Astrocyte (in vitro differentiated cells and primary cell): ENCODE data around the gene SSTR5. TPM values are rescaled to one million over a fixed set of nuclear protein-coding genes. Genes with fewer than 3 reads are reported as not detected.
A peak's percentile ranks its signal among the peaks of the same experiment; 100 is the strongest.

Source experiments
- DNase-seq: peaks from one replicate; pipeline ENCODE4 v3.0.0-alpha.2; 2010; ENCODE audit warnings: low read depth
- FAIRE-seq: peaks from 2 replicates; lab custom pipeline; 2011; peaks lifted over from hg19 to GRCh38; lab: Jason Lieb, UNC
- H2AFZ ChIP-seq: 2 replicates; pipeline ENCODE4 v1.6.0; 2012; ENCODE audit warnings: low read depth, low read length, inconsistent platforms
- H3K27ac ChIP-seq: 2 replicates; pipeline ENCODE4 v1.5.1; 2011; ENCODE audit warnings: low read depth, low read length, inconsistent platforms
- H3K27me3 ChIP-seq: 2 replicates; pipeline ENCODE4 v1.6.0; 2011; ENCODE audit warnings: low read length, inconsistent platforms; ENCODE audit not compliant: insufficient read depth
- H3K36me3 ChIP-seq: 2 replicates; pipeline ENCODE4 v1.5.1; 2011; ENCODE audit warnings: low read length, inconsistent platforms; ENCODE audit not compliant: insufficient read depth
- H3K4me1 ChIP-seq: 2 replicates; pipeline ENCODE4 v1.5.1; 2011; ENCODE audit warnings: low read length, inconsistent platforms; ENCODE audit not compliant: insufficient read depth
- H3K4me2 ChIP-seq: 2 replicates; pipeline ENCODE4 v1.6.0; 2012; ENCODE audit warnings: low read length, inconsistent platforms
- H3K4me3 ChIP-seq: 2 replicates; pipeline ENCODE4 v1.5.1; 2011; ENCODE audit warnings: low read depth, mild to moderate bottlenecking, low read length, inconsistent platforms; ENCODE audit not compliant: insufficient read depth
- H3K79me2 ChIP-seq: 2 replicates; pipeline ENCODE4 v1.6.0; 2012; ENCODE audit warnings: mild to moderate bottlenecking, low read length, inconsistent platforms; ENCODE audit not compliant: insufficient read depth
- H3K9ac ChIP-seq: 2 replicates; pipeline ENCODE4 v1.6.0; 2012; ENCODE audit warnings: mild to moderate bottlenecking, low read length, inconsistent platforms
- H3K9me3 ChIP-seq: 2 replicates; pipeline ENCODE4 v1.5.1; 2012; ENCODE audit warnings: low read depth, mild to moderate bottlenecking, low read length, inconsistent platforms; ENCODE audit not compliant: insufficient read depth
- H4K20me1 ChIP-seq: 2 replicates; pipeline ENCODE4 v1.6.0; 2012; ENCODE audit warnings: low read length, inconsistent platforms; ENCODE audit not compliant: insufficient read depth
- H3K27ac Mint-ChIP-seq: one replicate; pipeline ENCODE4 v1.8.0; 2021; ENCODE audit warnings: mild to moderate bottlenecking, mixed read lengths; ENCODE audit not compliant: unreplicated experiment
- H3K27me3 Mint-ChIP-seq: one replicate; pipeline ENCODE4 v1.8.0; 2021; ENCODE audit warnings: low read depth, mixed read lengths; ENCODE audit not compliant: unreplicated experiment
- H3K36me3 Mint-ChIP-seq: one replicate; pipeline ENCODE4 v1.8.0; 2021; ENCODE audit warnings: low read depth, mixed read lengths; ENCODE audit not compliant: unreplicated experiment
- H3K4me1 Mint-ChIP-seq: one replicate; pipeline ENCODE4 v1.8.0; 2021; ENCODE audit warnings: low read depth, mixed read lengths; ENCODE audit not compliant: unreplicated experiment
- H3K4me3 Mint-ChIP-seq: one replicate; pipeline ENCODE4 v1.8.0; 2021; ENCODE audit warnings: mild to moderate bottlenecking, moderate library complexity, mixed read lengths; ENCODE audit not compliant: unreplicated experiment
- H3K9me3 Mint-ChIP-seq: one replicate; pipeline ENCODE4 v1.8.0; 2021; ENCODE audit warnings: mild to moderate bottlenecking, mixed read lengths; ENCODE audit not compliant: unreplicated experiment
- CTCF ChIP-seq: IDR thresholded peaks from 2 replicates; pipeline ENCODE4 v1.5.1; 2011; ENCODE audit warnings: low read depth, mild to moderate bottlenecking, inconsistent platforms, low read length, moderate library complexity; ENCODE audit not compliant: insufficient read depth
- EZH2 ChIP-seq: IDR thresholded peaks from 2 replicates; pipeline ENCODE4 v1.6.1; 2012; ENCODE audit warnings: mild to moderate bottlenecking, low read length, inconsistent platforms; ENCODE audit not compliant: insufficient read depth
- total RNA-seq: library from RNA; stranded (reverse); gene quantifications from 2 replicates; pipeline ENCODE4 v1.2.1, GENCODE V29; 2021

SSTR5 gene
- total RNA-seq, 1 donor from 2014 or later = not detected

- Histone ChIP-seq H3K36me3 (no peaks in the 10 kb centered on the region), H3K4me3 (no peak overlapping the region), H3K4me1 (no peaks in the 10 kb centered on the region), H3K4me2 (no peak overlapping the region), H4K20me1 (no peaks in the 10 kb centered on the region), H3K27ac (no peak overlapping the region), H3K9me3 (peaks cover 5% of the 10 kb centered on the region), H3K9ac (no peak overlapping the region), H3K79me2 (no peaks in the 10 kb centered on the region), H2AFZ (no peak overlapping the region), H3K27me3 (no peaks in the 10 kb centered on the region)
- FAIRE-seq = no peak
- Mint-ChIP-seq H3K4me1 (no peaks in the 10 kb centered on the region), H3K27ac (no peak overlapping the region), H3K9me3 (peaks cover 6% of the 10 kb centered on the region), H3K36me3 (no peaks in the 10 kb centered on the region), H3K4me3 (no peak overlapping the region), H3K27me3 (peaks cover 9% of the 10 kb centered on the region)
- DNase-seq = no peak
- TF ChIP-seq EZH2 = no peak
- peak; percentile 33 for TF ChIP-seq CTCF
Measured at GRCh38 chr16:1057252-1057932, 15.2 kb upstream of the SSTR5 start.

GRCh38 chr16:1058216-1058615, 14.3 kb upstream of the SSTR5 start:
- Histone ChIP-seq H3K36me3 (no peaks in the 10 kb centered on the region), H3K4me3 (no peak overlapping the region), H2AFZ (no peak overlapping the region), H3K79me2 (no peaks in the 10 kb centered on the region), H3K4me1 (no peaks in the 10 kb centered on the region), H4K20me1 (no peaks in the 10 kb centered on the region), H3K9ac (no peak overlapping the region), H3K4me2 (no peak overlapping the region), H3K27me3 (no peaks in the 10 kb centered on the region), H3K27ac (no peak overlapping the region), H3K9me3 (peaks cover 5% of the 10 kb centered on the region)
- H3K4me3 Mint-ChIP-seq = no peak overlapping the region
- FAIRE-seq = no peak
- TF ChIP-seq CTCF = no peak
- TF ChIP-seq EZH2 = no peak
- H3K4me1 Mint-ChIP-seq = no peaks in the 10 kb centered on the region
- H3K27ac Mint-ChIP-seq = no peak overlapping the region
- DNase-seq = no peak
- peaks cover 6% of the 10 kb centered on the region for H3K9me3 Mint-ChIP-seq
- peaks cover 9% of the 10 kb centered on the region for H3K27me3 Mint-ChIP-seq
- no peaks in the 10 kb centered on the region for H3K36me3 Mint-ChIP-seq

DNA sequence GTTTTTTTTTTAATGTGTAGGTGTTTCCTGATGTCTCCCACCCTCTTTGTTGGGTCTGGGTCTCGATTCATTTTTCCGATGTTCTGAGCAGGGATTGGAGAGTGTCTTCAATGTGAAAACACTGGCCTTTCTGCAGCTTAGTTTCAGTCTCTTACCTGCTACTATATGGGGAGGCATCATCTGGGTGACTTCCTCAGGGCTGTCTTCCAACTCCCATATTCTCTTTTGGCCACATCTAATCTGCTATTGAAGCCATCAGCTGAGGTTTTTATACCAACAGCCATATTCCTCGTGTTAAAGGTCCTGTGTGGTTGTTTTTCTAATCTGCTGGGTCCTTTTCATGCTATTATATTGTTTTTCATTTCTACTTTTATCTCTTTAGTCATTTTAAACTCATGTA, 13.2 kb upstream of the SSTR5 start:
- peaks cover 15% of the 10 kb centered on the region for H3K27me3 Mint-ChIP-seq
- no peaks in the 10 kb centered on the region for H3K79me2 ChIP-seq
- no peak overlapping the region for H3K4me3 ChIP-seq
- no peaks in the 10 kb centered on the region for H3K36me3 Mint-ChIP-seq
- no peaks in the 10 kb centered on the region for H3K4me1 ChIP-seq
- no peak overlapping the region for H3K27ac Mint-ChIP-seq
- H3K4me1 Mint-ChIP-seq = no peaks in the 10 kb centered on the region
- no peak overlapping the region for H3K4me2 ChIP-seq
- no peak for FAIRE-seq
- H3K27ac ChIP-seq = no peak overlapping the region
- H3K36me3 ChIP-seq = no peaks in the 10 kb centered on the region
- H4K20me1 ChIP-seq = no peaks in the 10 kb centered on the region
- H3K4me3 Mint-ChIP-seq = no peak overlapping the region
- no peak overlapping the region for H2AFZ ChIP-seq
- no peak overlapping the region for H3K9ac ChIP-seq
- peaks cover 6% of the 10 kb centered on the region for H3K9me3 Mint-ChIP-seq
- H3K9me3 ChIP-seq = peaks cover 5% of the 10 kb centered on the region
- no peak for DNase-seq
- TF ChIP-seq EZH2 = no peak
- no peak for TF ChIP-seq CTCF
- no peaks in the 10 kb centered on the region for H3K27me3 ChIP-seq
